HCT116 (cell line): ENCODE measurements around the gene LYPD3. TPM values are rescaled to one million over a fixed set of nuclear protein-coding genes. Genes with fewer than 3 reads are reported as not detected.

Experiments
- ATAC-seq: fragments of 200-7000 bp; cut with Tn5 transposase; 2 replicates; pipeline ENCODE4 v1.9.1; 2020; ENCODE audit warnings: mild to moderate bottlenecking, moderate library complexity
- BruUV-seq: library from RNA; stranded (reverse); fragments of 400-500 nt; replicated peaks from 2 replicates; lab custom pipeline; 2021; lab: Mats Ljungman, UMichigan
- CTCF ChIA-PET: fragments of 300-600 bp; sonication (Branson Sonifier 250); formaldehyde crosslinking; loops from one replicate; lab custom pipeline; 2021; ENCODE audit warnings: antibody characterized with exemption; lab: Charles Lee
- POLR2A ChIA-PET: fragments of 300-600, 350-600 bp; sonication (Branson Sonifier 250); formaldehyde crosslinking; loops from one replicate; lab custom pipeline; 2021; ENCODE audit warnings: antibody characterized with exemption; lab: Charles Lee
- RAD21 ChIA-PET, 2 experiments: fragments of 300-600 bp; sonication (Branson Sonifier 250); formaldehyde crosslinking; loops; one replicate each; lab custom pipeline; 2023; ENCODE audit warnings: low total read pairs in 2 of 2; ENCODE audit not compliant: uncharacterized antibody in 2 of 2, unreplicated experiment in 2 of 2, low non-redundant PET in 1 of 2; lab: Charles Lee
- DNase-seq: peaks from one replicate; pipeline ENCODE4 v3.0.0-alpha.2; 2010; ENCODE audit warnings: low read depth, low spot score
- H2AFZ ChIP-seq: fragments of 200-600 bp; shearing (Covaris generic), sonication (generic); 2 replicates; pipeline ENCODE4 v1.6.1; 2017; ENCODE audit warnings: low read depth, mixed run types, mixed read lengths, antibody characterized with exemption, low read length; ENCODE audit not compliant: poor library complexity, severe bottlenecking
- H3K27ac ChIP-seq: 2 replicates; pipeline ENCODE4 v1.5.1; 2012; ENCODE audit warnings: low read depth, low read length
- H3K27me3 ChIP-seq: fragments of 200-600 bp; sonication (generic); 2 replicates; pipeline ENCODE4 v1.6.1; 2016; ENCODE audit warnings: mixed run types, low read length, mixed read lengths; ENCODE audit not compliant: insufficient read depth
- H3K36me3 ChIP-seq, 2 experiments: fragments of 200-500 bp in 1 of 2; fragments of 200-600 bp in 1 of 2; sonication (Bioruptor generic) in 1 of 2; sonication (generic) in 1 of 2; 2 replicates each; pipeline versions ENCODE4 v1.5.1 to v1.6.1; 2014 to 2016; ENCODE audit warnings: low read length in 2 of 2, inconsistent platforms in 1 of 2, mixed read lengths in 1 of 2, mixed run types in 1 of 2; ENCODE audit not compliant: insufficient read depth in 2 of 2, control insufficient read depth in 1 of 2
- H3K4me1 ChIP-seq, 2 experiments: fragments of 200-600 bp in 1 of 2; sonication (generic) in 1 of 2; 2 replicates each; pipeline versions ENCODE4 v1.5.1 to v1.6.1; 2012 to 2017; ENCODE audit warnings: low read length in 2 of 2, inconsistent platforms in 1 of 2, mild to moderate bottlenecking in 1 of 2, mixed read lengths in 1 of 2, mixed run types in 1 of 2, moderate library complexity in 1 of 2; ENCODE audit not compliant: insufficient read depth in 2 of 2, control insufficient read depth in 1 of 2
- H3K4me2 ChIP-seq: fragments of 200-600 bp; sonication (generic); 2 replicates; pipeline ENCODE4 v1.6.1; 2017; ENCODE audit warnings: mixed run types, low read length, mixed read lengths
- H3K4me3 ChIP-seq, 2 experiments: fragments of 200-600 bp in 1 of 2; sonication (generic) in 1 of 2; replicated peaks in 1 of 2; 2 replicates each; pipeline ENCODE4 v1.5.1; 2011 to 2016; ENCODE audit warnings: low read length in 2 of 2, control low read depth in 1 of 2, low read depth in 1 of 2, mild to moderate bottlenecking in 1 of 2, mixed read lengths in 1 of 2, mixed run types in 1 of 2
- H3K79me2 ChIP-seq: fragments of 200-600 bp; sonication (generic); 2 replicates; pipeline ENCODE4 v1.6.1; 2017; ENCODE audit warnings: mild to moderate bottlenecking, mixed run types, low read length, moderate library complexity, mixed read lengths; ENCODE audit not compliant: insufficient read depth
- H3K9ac ChIP-seq: fragments of 200-600 bp; sonication (generic); 2 replicates; pipeline ENCODE4 v1.6.1; 2016; ENCODE audit warnings: low read length, mixed read lengths
- H3K9me2 ChIP-seq: fragments of 200-600 bp; sonication (generic), shearing (Covaris generic); 2 replicates; pipeline ENCODE4 v1.6.1; 2017; ENCODE audit warnings: mixed run types, mild to moderate bottlenecking, moderate library complexity; ENCODE audit not compliant: insufficient read depth
- H3K9me3 ChIP-seq, 2 experiments: fragments of 200-500 bp in 1 of 2; fragments of 200-600 bp in 1 of 2; sonication (Bioruptor generic) in 1 of 2; sonication (generic) in 1 of 2; 2 replicates each; pipeline ENCODE4 v1.6.1; 2014 to 2017; ENCODE audit warnings: low read length in 2 of 2, mixed read lengths in 2 of 2, inconsistent platforms in 1 of 2, low read depth in 1 of 2, mild to moderate bottlenecking in 1 of 2, mixed run types in 1 of 2, moderate library complexity in 1 of 2; ENCODE audit not compliant: control insufficient read depth in 1 of 2, insufficient read depth in 1 of 2
- H4K20me1 ChIP-seq: fragments of 200-600 bp; sonication (generic), shearing (Covaris generic); 2 replicates; pipeline ENCODE4 v1.6.1; 2017; ENCODE audit warnings: mixed run types, mild to moderate bottlenecking, moderate library complexity; ENCODE audit not compliant: insufficient read depth
- CBX3 ChIP-seq: IDR thresholded peaks from 2 replicates; pipeline ENCODE4 v1.6.1; 2012; ENCODE audit warnings: low read depth
- EGR1 ChIP-seq: IDR thresholded peaks from 2 replicates; pipeline ENCODE4 v1.6.1; 2012; ENCODE audit warnings: low read depth
- ELF1 ChIP-seq: IDR thresholded peaks from 2 replicates; pipeline ENCODE4 v1.6.1; 2012; ENCODE audit warnings: low read depth, borderline replicate concordance
- EZH2 ChIP-seq: fragments of 200-600 bp; sonication (generic); IDR thresholded peaks from 2 replicates; pipeline ENCODE4 v1.6.1; 2017; ENCODE audit warnings: antibody characterized with exemption, mixed run types
- FOSL1 ChIP-seq: IDR thresholded peaks from 2 replicates; pipeline ENCODE4 v1.6.1; 2012; ENCODE audit warnings: low read depth
- JUND ChIP-seq: IDR thresholded peaks from 2 replicates; pipeline ENCODE4 v1.6.1; 2012
- POLR2A ChIP-seq: IDR thresholded peaks from 2 replicates; pipeline ENCODE4 v1.7.0; 2011; ENCODE audit warnings: borderline replicate concordance; ENCODE audit not compliant: insufficient read depth, insufficient read length; ENCODE audit errors: extremely low read depth
- POLR2AphosphoS5 ChIP-seq: IDR thresholded peaks from 2 replicates; pipeline ENCODE4 v1.6.1; 2011; ENCODE audit warnings: mild to moderate bottlenecking, low read depth, low read length, moderate library complexity
- RAD21 ChIP-seq: IDR thresholded peaks from 2 replicates; pipeline ENCODE4 v1.6.1; 2012; ENCODE audit warnings: low read depth, mild to moderate bottlenecking
- SIN3A ChIP-seq: IDR thresholded peaks from 2 replicates; pipeline ENCODE4 v1.6.1; 2012; ENCODE audit warnings: low read depth
- TCF7L2 ChIP-seq: IDR thresholded peaks from 2 replicates; pipeline ENCODE4 v1.7.0; 2011; ENCODE audit warnings: borderline replicate concordance, inconsistent platforms; ENCODE audit not compliant: insufficient read depth, insufficient read length; ENCODE audit errors: extremely low read depth
- YY1 ChIP-seq: IDR thresholded peaks from 2 replicates; pipeline ENCODE4 v1.6.1; 2011; ENCODE audit warnings: low read length, low read depth, moderate library complexity, mild to moderate bottlenecking; ENCODE audit not compliant: insufficient replicate concordance; ENCODE audit errors: extremely low read depth
- ZFX ChIP-seq: fragments of 450-650 bp; IDR thresholded peaks from 2 replicates; pipeline ENCODE4 v1.6.1; 2017
- ZNF274 ChIP-seq: fragments of 200-500 bp; sonication (Bioruptor generic); IDR thresholded peaks from 2 replicates; pipeline ENCODE4 v1.6.1; 2014; ENCODE audit warnings: mild to moderate bottlenecking, low read depth, low read length, inconsistent platforms
- intact Hi-C: fragments of 100-400 bp; cut with micrococcal nuclease; formaldehyde crosslinking; loops from 2 replicates; pipeline ENCODE4 v1.10.0; 2022
- total RNA-seq: library from RNA; stranded (reverse); gene quantifications from one replicate; pipeline ENCODE4 v1.2.1, GENCODE V29; 2021; ENCODE audit not compliant: unreplicated experiment
- TF ChIP-seq, protein P1 (sequence below): IDR thresholded peaks from 2 replicates; pipeline ENCODE4 v1.6.1; 2012
- TF ChIP-seq, protein P2 (sequence below), 3 experiments: fragments of 200-600 bp in 1 of 3; sonication (generic) in 1 of 3; IDR thresholded peaks in 2 of 3; conservative IDR thresholded peaks in 1 of 3; 2 replicates each; pipeline ENCODE4 v1.5.1; 2012 to 2017; ENCODE audit warnings: low read depth in 2 of 3, low read length in 2 of 3, antibody characterized with exemption in 1 of 3, borderline replicate concordance in 1 of 3, control low read depth in 1 of 3, mild to moderate bottlenecking in 1 of 3, mixed read lengths in 1 of 3, mixed run types in 1 of 3, moderate library complexity in 1 of 3; ENCODE audit not compliant: insufficient read depth in 1 of 3
- TF ChIP-seq, protein P3 (sequence below): IDR thresholded peaks from 2 replicates; pipeline ENCODE4 v1.6.1; 2012

The LYPD3 gene
- total RNA-seq, 1 experiment from 2014 or later: 3.6 TPM

DNA sequence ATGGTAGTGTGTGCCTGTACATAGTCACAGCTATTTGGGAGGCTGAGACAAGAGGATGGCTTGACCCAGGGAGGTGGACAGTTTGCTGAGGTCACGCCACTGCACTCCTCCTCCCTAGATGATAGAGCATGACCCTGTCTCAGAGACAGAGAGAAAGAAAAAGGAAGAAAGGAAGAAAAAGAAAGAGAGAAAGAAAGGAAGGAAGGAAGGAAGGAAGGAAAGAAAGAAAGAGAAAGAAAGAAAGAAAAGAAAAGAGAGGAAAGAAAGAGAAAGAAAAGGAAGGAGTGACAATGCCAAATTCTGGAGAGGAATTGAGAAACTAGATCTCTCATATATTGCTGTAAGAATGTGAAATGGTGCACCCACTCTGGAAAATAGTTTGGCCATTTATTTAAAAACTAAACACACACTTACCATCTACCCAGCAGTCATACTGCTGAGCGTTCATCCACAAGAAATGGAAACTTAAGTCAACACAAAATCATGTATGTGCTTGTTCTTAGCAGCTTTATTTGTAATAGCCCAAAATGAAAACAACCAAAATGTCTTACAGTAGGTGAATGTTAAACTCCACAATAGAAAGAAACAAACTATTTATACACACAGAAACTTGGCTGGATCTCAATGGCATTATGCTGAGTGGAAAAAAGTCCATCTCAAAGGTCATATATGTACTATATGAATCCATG is 43.3 kb downstream of the LYPD3 start:
- no peak overlapping the region for H2AFZ ChIP-seq
- no TSS peak for BruUV-seq
- no peak overlapping the region for H3K9ac ChIP-seq
- H4K20me1 ChIP-seq: no peaks in the 10 kb centered on the region
- no peak for ATAC-seq
- ChIA-PET POLR2A (no interaction called here), CTCF (interaction anchor here (1.9 kb wide), 1 partner anchor 11 kb away, joined by 9 read pairs; no protein-coding TSS in a partner anchor)
- H3K79me2 ChIP-seq: no peaks in the 10 kb centered on the region
- peaks cover 7 to 10% of the 10 kb centered on the region in 2 experiments for H3K4me1 ChIP-seq
- TF ChIP-seq ZFX: no peak
- no peak for TF ChIP-seq EZH2
- TF ChIP-seq FOSL1: no peak
- no peak for TF ChIP-seq EGR1
- TF ChIP-seq, protein P1, sequence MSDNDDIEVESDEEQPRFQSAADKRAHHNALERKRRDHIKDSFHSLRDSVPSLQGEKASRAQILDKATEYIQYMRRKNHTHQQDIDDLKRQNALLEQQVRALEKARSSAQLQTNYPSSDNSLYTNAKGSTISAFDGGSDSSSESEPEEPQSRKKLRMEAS: no peak
- TF ChIP-seq TCF7L2: no peak
- TF ChIP-seq ELF1: no peak
- TF ChIP-seq POLR2A: no peak
- no peak for TF ChIP-seq POLR2AphosphoS5
- TF ChIP-seq, protein P2, sequence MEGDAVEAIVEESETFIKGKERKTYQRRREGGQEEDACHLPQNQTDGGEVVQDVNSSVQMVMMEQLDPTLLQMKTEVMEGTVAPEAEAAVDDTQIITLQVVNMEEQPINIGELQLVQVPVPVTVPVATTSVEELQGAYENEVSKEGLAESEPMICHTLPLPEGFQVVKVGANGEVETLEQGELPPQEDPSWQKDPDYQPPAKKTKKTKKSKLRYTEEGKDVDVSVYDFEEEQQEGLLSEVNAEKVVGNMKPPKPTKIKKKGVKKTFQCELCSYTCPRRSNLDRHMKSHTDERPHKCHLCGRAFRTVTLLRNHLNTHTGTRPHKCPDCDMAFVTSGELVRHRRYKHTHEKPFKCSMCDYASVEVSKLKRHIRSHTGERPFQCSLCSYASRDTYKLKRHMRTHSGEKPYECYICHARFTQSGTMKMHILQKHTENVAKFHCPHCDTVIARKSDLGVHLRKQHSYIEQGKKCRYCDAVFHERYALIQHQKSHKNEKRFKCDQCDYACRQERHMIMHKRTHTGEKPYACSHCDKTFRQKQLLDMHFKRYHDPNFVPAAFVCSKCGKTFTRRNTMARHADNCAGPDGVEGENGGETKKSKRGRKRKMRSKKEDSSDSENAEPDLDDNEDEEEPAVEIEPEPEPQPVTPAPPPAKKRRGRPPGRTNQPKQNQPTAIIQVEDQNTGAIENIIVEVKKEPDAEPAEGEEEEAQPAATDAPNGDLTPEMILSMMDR (IDR thresholded peaks at IDR 0.05 in 2 of 3, conservative IDR thresholded peaks at IDR 0.05 in 1 of 3; ENCODE audit: borderline replicate concordance in 1 of 3, insufficient read depth in 1 of 3, low read depth in 2 of 3, low read length in 2 of 3): no peak
- TF ChIP-seq RAD21: no peak
- TF ChIP-seq ZNF274: no peak
- TF ChIP-seq CBX3: no peak
- TF ChIP-seq, protein P3, sequence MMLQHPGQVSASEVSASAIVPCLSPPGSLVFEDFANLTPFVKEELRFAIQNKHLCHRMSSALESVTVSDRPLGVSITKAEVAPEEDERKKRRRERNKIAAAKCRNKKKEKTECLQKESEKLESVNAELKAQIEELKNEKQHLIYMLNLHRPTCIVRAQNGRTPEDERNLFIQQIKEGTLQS: no peak
- TF ChIP-seq SIN3A: no peak
- no peak for TF ChIP-seq YY1
- TF ChIP-seq JUND: no peak
- TF ChIP-seq, all 23 proteins: peak for 0
- Histone ChIP-seq H3K27me3 (no peaks in the 10 kb centered on the region), H3K4me3 (no peak overlapping the region), H3K9me2 (no peaks in the 10 kb centered on the region), H3K27ac (no peak overlapping the region), H3K36me3 (no peaks in the 10 kb centered on the region), H3K4me2 (no peak overlapping the region), H3K9me3 (no peaks in the 10 kb centered on the region)
- DNase-seq: no peak
- intact Hi-C loops: no loop called here
- RAD21 ChIA-PET: no interaction called here
